Measurements from ENCODE around the gene TEX264. TPM values are rescaled to one million over a fixed set of nuclear protein-coding genes. Genes with fewer than 3 reads are reported as not detected.

The TEX264 gene
- total RNA-seq, 1 experiment from 2014 or later = 11.8 TPM

DNA sequence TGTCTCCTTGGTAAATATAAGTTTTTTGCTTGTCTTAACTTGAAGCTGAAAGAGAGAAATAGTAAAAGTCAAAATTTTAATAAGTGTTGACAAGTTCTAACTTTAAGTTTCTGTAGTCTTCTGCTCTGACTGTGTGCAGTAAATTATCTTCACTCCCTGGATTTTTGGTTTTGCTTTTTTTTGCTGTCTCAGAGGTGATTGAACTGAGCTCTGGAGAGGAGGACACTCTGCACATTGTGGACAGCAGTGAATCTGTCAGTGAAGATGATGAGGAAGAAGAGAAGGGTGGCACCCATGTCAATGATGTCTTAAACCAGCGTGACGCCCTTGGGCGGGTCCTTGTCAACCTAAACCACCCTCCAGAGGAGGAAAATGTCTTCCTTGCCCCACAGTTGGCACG, 40.5 kb upstream of the TEX264 start:
- no peak overlapping the region for H3K27ac Mint-ChIP-seq
- H3K27me3 Mint-ChIP-seq (ENCODE audit: low read depth) = no peaks in the 10 kb centered on the region
- peaks cover 4% of the 10 kb centered on the region; the same call in 1 of the 2 replicates for H3K4me1 Mint-ChIP-seq
- TF ChIP-seq, protein P1, sequence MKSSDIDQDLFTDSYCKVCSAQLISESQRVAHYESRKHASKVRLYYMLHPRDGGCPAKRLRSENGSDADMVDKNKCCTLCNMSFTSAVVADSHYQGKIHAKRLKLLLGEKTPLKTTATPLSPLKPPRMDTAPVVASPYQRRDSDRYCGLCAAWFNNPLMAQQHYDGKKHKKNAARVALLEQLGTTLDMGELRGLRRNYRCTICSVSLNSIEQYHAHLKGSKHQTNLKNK (CRISPR knock-in tag; IDR thresholded peaks at IDR 0.05) = no peak
- TF ChIP-seq SP1 (CRISPR knock-in tag; conservative IDR thresholded peaks at IDR 0.05) (no peak), NR2C2 (CRISPR knock-in tag; IDR thresholded peaks at IDR 0.05) (no peak), FOXP1 (CRISPR knock-in tag; IDR thresholded peaks at IDR 0.05; ENCODE audit: borderline replicate concordance) (no peak), NFYB (CRISPR knock-in tag; conservative IDR thresholded peaks at IDR 0.05; ENCODE audit: low read depth) (no peak), ZNF423 (CRISPR knock-in tag; IDR thresholded peaks at IDR 0.05) (no peak), ELF4 (CRISPR knock-in tag; IDR thresholded peaks at IDR 0.05; ENCODE audit: low read depth) (no peak), CBFB (CRISPR knock-in tag; IDR thresholded peaks at IDR 0.05; ENCODE audit: low read depth) (no peak), CREB1 (CRISPR knock-in tag; IDR thresholded peaks at IDR 0.05) (no peak), GRHL2 (CRISPR knock-in tag; IDR thresholded peaks at IDR 0.05; ENCODE audit: insufficient replicate concordance, severe bottlenecking) (no peak), MYBL2 (CRISPR knock-in tag; IDR thresholded peaks at IDR 0.05) (no peak)
- TF ChIP-seq, protein P2, sequence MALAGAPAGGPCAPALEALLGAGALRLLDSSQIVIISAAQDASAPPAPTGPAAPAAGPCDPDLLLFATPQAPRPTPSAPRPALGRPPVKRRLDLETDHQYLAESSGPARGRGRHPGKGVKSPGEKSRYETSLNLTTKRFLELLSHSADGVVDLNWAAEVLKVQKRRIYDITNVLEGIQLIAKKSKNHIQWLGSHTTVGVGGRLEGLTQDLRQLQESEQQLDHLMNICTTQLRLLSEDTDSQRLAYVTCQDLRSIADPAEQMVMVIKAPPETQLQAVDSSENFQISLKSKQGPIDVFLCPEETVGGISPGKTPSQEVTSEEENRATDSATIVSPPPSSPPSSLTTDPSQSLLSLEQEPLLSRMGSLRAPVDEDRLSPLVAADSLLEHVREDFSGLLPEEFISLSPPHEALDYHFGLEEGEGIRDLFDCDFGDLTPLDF (CRISPR knock-in tag; IDR thresholded peaks at IDR 0.05) = no peak
- peaks cover 41% of the 10 kb centered on the region for H3K36me3 Mint-ChIP-seq
- H3K9me3 Mint-ChIP-seq = no peaks in the 10 kb centered on the region
- DNase-seq (ENCODE audit: low spot score) (no peak), ATAC-seq (no peak)
- H3K4me3 Mint-ChIP-seq = no peak overlapping the region
- ChIA-PET POLR2A (interaction anchor here (0.6 kb wide), 1 partner anchor 119 kb away, joined by 3 read pairs; no protein-coding TSS in a partner anchor), CTCF (interaction anchor here (0.6 kb wide), 1 partner anchor 87 kb away, joined by 4 read pairs; no protein-coding TSS in a partner anchor)

DNA sequence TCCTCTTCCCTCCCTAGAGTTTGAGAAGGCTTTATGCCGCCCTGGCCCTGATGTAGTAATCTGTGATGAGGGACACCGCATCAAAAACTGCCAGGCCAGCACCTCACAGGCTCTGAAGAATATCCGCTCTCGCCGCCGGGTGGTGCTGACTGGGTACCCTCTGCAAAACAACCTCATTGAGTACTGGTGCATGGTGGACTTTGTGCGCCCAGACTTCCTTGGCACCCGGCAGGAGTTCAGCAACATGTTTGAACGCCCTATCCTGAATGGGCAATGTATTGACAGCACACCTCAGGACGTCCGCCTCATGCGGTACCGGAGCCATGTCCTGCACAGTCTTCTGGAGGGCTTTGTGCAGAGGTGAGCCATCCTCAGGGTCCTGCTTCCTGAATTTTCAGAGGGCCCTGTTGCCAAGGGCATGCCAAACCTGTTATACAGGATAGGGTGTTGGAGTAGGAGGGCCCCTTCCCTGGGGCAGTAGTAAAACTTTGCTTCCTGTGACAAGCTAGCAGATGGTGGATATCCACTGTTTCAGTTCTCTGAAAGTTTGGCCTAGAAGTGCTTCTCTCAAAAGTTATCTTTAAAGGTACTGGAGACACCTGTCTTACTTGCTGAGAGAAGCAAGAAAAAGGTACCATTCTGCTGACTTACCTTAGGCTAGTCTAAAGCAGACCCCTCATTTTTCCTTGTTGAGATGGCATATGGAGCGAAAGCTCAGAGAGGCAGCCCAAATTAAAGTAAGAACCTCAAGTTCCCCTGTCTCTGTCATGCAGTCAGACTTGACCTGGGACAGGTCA, 33.7 kb upstream of the TEX264 start:
- CTCF ChIA-PET = interaction anchor here (1.0 kb wide), 1 partner anchor 45 kb away, joined by 3 read pairs; no protein-coding TSS in a partner anchor
- no peak for TF ChIP-seq SOX15 (CRISPR knock-in tag; IDR thresholded peaks at IDR 0.05)

DNA sequence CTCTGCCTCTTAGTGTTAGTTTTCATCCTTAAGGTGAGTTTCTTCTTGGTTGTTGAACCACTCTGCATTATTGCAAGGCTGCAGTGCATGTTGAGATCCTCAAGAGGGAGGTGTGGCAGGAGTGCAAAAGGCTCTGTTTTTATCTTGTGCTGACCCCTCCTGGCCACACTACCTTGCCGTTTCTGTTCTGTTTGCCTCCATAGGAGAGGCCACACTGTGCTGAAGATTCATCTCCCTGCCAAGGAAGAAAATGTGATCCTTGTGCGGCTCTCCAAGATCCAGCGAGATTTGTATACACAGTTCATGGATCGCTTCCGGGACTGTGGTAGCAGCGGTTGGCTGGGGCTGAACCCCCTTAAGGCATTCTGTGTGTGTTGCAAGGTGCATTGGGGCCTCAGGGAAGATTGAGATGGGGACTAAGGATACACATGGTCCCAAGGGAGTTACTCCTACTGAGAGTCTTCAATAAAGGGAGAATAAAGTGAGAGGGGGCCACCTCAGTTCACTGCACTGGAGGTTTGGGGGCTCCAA, 33.0 kb upstream of the TEX264 start:
- H3K4me1 Mint-ChIP-seq = no peaks in the 10 kb centered on the region
- H3K27ac Mint-ChIP-seq = peak overlapping the region; percentile 69
- no peak for TF ChIP-seq ZNF317 (CRISPR knock-in tag; IDR thresholded peaks at IDR 0.05; ENCODE audit: borderline replicate concordance, low read depth)
- TF ChIP-seq, protein P3, sequence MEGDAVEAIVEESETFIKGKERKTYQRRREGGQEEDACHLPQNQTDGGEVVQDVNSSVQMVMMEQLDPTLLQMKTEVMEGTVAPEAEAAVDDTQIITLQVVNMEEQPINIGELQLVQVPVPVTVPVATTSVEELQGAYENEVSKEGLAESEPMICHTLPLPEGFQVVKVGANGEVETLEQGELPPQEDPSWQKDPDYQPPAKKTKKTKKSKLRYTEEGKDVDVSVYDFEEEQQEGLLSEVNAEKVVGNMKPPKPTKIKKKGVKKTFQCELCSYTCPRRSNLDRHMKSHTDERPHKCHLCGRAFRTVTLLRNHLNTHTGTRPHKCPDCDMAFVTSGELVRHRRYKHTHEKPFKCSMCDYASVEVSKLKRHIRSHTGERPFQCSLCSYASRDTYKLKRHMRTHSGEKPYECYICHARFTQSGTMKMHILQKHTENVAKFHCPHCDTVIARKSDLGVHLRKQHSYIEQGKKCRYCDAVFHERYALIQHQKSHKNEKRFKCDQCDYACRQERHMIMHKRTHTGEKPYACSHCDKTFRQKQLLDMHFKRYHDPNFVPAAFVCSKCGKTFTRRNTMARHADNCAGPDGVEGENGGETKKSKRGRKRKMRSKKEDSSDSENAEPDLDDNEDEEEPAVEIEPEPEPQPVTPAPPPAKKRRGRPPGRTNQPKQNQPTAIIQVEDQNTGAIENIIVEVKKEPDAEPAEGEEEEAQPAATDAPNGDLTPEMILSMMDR (IDR thresholded peaks at IDR 0.05) = peak; percentile 72
- no peak overlapping the region for H3K4me3 Mint-ChIP-seq
- H3K9me3 Mint-ChIP-seq = no peaks in the 10 kb centered on the region
- DNase-seq (ENCODE audit: low spot score) = peak; percentile 72
- H3K27me3 Mint-ChIP-seq (ENCODE audit: low read depth) = no peaks in the 10 kb centered on the region
- POLR2A ChIA-PET = no interaction called here
- ATAC-seq = peak; percentile 98
- peaks cover 54% of the 10 kb centered on the region for H3K36me3 Mint-ChIP-seq
- CTCF ChIA-PET = interaction anchor here (1.0 kb wide), 1 partner anchor 44 kb away, joined by 3 read pairs; no protein-coding TSS in a partner anchor

More for the DNA sequence above, 33.7 kb upstream of the TEX264 start:
- no peak overlapping the region for H3K4me3 Mint-ChIP-seq
- peaks cover 51% of the 10 kb centered on the region for H3K36me3 Mint-ChIP-seq
- POLR2A ChIA-PET = no interaction called here
- ATAC-seq (no peak), DNase-seq (ENCODE audit: low spot score) (no peak)
- peak overlapping the region; percentile 69; the same call in 1 of the 2 replicates for H3K27ac Mint-ChIP-seq
- H3K4me1 Mint-ChIP-seq = no peaks in the 10 kb centered on the region
- H3K9me3 Mint-ChIP-seq = no peaks in the 10 kb centered on the region
- H3K27me3 Mint-ChIP-seq (ENCODE audit: low read depth) = no peaks in the 10 kb centered on the region

Data from WTC11 (cell line).